GM18508 (cell line): ENCODE results near the gene SHFL.

Experiments
- ATAC-seq: cut with Tn5 transposase; IDR thresholded peaks from one replicate; pipeline ENCODE4 v1.9.1; 2021; ENCODE audit warnings: moderate number of reproducible peaks; ENCODE audit not compliant: insufficient read depth, unreplicated experiment

Gene SHFL

DNA sequence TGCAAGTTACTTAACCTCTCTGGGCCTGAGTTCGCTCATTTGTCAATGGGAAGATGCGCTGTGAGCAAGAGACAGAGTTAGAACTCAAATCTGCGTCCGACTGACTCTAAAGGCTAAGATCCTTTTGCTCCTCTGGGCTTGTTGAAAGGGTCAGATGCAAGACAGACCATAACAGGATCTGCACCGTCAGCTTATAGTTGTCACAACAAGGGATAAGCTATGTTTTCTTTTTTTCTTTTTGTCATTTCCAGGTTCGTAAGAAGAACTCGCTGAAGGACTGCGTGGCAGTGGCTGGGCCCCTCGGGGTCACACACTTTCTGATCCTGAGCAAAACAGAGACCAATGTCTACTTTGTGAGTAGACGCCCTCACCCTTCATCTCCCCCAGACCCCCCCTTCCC is 21.1 kb downstream of the SHFL start:
- ATAC-seq, result no peak

DNA sequence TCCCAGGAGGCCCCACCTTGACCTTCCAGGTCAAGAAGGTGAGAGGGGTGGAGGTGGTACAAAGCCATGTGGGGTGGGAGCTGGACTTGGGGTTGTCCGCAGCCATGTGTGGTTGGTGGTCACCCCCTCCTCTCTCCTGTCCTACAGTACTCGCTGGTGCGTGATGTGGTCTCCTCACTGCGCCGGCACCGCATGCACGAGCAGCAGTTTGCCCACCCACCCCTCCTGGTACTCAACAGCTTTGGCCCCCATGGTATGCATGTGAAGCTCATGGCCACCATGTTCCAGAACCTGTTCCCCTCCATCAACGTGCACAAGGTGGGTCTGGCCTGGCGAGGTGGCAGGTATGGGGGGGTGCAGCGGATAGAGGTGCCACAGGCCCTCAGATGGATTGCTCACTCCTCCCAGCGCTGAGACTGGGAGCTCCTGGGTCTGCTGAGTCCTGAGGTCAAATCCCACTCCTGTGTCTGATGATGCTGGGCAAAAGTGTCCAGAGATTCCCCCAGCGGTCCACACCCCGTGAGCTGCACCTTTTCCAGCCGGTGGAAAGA is 21.8 kb downstream of the SHFL start:
- ATAC-seq, result no peak

DNA sequence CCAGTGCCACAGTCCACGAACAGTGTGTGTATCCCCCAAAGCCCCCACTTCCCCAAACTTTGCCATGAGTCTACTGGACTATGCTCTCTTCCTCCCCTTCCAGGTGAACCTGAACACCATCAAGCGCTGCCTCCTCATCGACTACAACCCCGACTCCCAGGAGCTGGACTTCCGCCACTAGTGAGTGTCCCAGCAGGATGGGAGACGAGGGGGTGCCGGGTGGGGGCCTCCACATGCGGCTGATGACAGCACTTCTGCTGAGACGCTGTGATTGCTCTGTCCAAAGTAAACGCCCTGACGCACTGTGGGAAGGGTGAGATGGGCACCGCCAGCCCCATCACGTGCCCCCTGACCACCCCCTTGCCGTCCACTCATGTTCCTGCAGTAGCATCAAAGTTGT is 23.4 kb downstream of the SHFL start:
- no peak for ATAC-seq

DNA sequence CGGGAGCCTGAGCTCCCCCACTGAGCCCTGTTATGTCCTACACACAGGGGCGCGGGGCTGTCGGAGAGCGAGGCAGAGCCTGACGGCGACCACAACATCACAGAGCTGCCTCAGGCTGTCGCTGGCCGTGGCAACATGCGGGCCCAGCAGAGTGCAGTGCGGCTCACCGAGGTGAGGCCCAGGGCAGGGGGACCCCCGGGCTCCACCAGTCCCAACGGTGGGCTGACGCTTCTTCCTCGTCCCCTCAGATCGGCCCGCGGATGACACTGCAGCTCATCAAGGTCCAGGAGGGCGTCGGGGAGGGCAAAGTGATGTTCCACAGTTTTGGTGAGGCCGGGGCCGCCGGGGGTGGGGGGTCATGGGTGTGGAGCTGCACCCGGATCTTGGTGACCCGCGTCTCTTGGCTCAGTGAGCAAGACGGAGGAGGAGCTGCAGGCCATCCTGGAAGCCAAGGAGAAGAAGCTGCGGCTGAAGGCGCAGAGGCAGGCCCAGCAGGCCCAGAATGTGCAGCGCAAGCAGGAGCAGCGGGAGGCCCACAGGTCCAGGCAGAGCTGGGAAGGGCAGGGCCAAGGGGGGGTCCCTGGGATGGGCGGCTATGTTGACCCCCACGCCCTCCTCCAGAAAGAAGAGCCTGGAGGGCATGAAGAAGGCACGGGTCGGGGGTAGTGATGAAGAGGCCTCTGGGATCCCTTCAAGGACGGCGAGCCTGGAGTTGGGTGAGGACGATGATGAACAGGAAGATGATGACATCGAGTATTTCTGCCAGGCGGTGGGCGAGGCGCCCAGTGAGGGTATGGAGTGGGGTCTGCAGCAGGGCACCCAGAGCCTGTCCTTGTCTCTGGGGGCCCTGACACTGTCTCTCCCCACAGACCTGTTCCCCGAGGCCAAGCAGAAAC is 24.2 kb downstream of the SHFL start:
- ATAC-seq, result no peak

DNA sequence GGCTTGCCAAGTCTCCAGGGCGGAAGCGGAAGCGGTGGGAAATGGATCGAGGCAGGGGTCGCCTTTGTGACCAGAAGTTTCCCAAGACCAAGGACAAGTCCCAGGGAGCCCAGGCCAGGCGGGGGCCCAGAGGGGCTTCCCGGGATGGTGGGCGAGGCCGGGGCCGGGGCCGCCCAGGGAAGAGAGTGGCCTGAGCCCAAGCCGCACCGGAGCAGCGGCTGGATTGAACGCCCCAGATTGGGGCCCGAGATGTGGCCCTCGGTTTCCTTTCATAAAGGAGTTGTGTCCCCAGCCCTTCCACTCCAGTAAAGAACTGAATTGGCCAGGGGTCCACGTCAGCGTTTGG is 24.8 kb downstream of the SHFL start:
- ATAC-seq, result no peak

DNA sequence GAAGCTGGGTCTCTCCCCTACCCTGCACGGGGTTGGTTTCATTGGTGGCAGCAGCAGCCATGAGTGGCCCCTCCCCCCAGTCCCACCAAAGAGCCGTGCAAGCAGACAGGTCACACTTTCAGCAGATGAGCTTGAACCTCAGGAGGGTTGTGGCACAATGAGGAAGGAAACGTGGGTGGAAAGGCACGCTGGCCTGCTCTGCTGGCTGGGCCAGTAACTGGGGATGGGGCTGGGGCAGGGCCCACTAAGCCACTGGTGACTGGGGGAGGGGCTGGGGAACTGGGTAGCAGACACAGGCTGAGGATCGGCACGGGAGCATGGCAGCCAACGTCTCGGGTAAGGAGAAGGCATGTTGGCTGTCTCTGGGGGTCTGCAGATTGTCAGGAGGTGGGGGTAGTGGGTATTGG is 25.3 kb downstream of the SHFL start, which contains the start of gene P2RY11:
Gene P2RY11, plus strand, starts transcription at position 289 of the 407 bp plus-strand sequence. Its CDS starts 29 bp downstream, at position 318.
- ATAC-seq, result no peak

DNA sequence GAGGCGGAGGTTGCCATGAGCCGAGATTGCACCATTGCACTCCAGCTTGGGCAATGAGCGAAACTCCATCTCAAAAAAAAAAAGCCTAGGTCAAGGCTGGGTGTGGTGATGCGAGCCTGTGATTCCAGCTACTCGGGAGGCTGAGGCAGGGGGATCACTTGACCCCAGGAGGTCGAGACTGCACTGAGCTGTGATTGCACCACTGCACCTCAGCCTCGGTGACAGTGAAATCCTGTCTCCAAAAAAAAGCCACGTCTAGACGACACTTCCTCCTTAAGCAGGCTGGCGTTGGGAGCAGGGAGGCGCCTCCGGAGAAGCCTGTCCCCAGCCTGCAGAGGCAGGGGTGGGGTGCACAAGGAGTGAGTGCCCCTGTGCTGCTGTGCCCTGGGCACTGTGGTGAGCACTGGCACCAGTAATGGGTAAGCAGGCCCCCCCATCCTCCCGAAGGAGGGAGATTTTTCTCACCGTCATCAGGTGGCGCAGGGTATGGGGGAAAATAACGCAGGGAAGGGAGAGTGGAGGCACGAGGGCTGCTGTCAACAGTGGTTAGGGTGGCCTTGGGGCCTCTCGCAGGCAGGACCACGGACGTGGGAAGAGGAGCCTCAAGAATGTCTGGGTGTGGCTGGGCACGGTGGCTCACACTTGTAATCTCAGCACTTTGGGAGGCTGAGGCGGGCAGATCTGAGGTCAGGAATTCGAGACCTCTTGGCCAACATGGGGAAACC is 26.1 kb downstream of the SHFL start:
- ATAC-seq, result no peak

DNA sequence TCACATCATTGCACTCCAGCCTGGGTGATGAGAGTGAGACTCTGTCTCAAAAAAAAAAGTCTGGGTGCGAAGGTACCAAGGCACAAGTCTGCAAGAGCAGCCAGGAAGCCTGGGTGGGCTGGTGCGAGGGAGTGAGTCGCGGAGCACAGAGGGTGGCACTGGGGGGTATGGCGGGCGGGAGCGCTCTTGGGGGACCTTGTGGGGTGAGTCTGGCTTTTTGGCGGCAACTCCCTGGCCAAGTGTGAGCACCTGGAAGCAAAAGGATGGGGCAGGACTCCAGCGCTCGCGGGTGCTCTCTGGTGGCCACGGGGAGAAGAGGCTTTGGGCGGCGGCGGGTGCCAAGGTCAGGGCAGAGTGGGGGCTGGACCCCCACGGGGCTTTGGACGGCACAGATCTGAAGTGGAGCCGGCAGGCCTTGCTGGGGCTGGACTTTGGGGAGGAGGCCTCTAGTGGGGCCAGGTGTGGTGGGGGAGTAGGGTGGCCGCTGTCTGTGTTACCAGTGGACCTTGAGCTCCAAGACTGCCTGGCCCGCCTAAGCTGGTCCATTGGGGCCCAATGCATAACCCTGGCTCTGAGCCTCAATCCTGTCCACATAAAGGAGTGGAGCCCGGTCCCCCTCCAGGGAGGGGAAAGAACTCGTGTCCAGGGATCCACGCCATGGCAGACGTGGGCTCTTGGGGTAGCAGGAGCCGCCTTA is 26.9 kb downstream of the SHFL start:
- no peak for ATAC-seq

DNA sequence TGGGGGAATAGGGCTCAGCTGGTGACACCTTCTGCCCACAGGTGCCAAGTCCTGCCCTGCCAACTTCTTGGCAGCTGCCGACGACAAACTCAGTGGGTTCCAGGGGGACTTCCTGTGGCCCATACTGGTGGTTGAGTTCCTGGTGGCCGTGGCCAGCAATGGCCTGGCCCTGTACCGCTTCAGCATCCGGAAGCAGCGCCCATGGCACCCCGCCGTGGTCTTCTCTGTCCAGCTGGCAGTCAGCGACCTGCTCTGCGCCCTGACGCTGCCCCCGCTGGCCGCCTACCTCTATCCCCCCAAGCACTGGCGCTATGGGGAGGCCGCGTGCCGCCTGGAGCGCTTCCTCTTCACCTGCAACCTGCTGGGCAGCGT is 27.5 kb downstream of the SHFL start:
- no peak for ATAC-seq

DNA sequence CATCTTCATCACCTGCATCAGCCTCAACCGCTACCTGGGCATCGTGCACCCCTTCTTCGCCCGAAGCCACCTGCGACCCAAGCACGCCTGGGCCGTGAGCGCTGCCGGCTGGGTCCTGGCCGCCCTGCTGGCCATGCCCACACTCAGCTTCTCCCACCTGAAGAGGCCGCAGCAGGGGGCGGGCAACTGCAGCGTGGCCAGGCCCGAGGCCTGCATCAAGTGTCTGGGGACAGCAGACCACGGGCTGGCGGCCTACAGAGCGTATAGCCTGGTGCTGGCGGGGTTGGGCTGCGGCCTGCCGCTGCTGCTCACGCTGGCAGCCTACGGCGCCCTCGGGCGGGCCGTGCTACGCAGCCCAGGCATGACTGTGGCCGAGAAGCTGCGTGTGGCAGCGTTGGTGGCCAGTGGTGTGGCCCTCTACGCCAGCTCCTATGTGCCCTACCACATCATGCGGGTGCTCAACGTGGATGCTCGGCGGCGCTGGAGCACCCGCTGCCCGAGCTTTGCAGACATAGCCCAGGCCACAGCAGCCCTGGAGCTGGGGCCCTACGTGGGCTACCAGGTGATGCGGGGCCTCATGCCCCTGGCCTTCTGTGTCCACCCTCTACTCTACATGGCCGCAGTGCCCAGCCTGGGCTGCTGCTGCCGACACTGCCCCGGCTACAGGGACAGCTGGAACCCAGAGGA is 28.0 kb downstream of the SHFL start:
- no peak for ATAC-seq

DNA sequence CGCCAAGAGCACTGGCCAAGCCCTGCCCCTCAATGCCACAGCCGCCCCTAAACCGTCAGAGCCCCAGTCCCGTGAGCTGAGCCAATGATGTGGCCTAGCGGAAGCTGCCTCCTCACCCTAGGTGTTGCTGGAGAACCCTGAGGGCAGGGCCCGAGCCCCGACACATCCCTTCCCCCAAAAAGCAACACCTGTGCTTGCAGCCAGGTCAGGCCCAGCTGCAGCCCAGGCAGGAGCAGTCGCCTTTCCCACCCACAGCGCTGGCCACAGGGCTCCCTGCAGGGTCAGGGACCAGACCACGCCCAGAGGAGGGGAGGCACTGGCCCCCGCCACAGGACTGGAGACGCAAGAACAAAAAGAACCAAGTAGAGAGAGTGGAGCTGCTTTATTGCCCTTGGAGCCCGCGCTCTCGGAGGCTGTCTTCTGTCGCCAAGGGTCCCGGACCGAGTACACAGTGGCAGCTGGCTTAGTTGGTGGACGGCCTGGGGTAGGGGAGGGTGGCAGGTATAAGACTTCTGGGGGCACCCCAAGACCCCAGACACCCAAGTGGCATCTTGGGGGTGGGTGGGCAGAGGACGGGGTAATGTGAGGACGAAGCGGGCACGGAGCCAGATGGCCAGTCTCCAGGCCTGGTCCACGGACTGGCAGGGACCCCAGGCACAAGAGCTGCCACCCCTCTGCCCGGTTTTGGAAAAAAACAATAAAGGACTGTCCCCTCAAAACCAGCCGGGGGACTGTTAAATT is 28.7 kb downstream of the SHFL start:
- ATAC-seq, result no peak

DNA sequence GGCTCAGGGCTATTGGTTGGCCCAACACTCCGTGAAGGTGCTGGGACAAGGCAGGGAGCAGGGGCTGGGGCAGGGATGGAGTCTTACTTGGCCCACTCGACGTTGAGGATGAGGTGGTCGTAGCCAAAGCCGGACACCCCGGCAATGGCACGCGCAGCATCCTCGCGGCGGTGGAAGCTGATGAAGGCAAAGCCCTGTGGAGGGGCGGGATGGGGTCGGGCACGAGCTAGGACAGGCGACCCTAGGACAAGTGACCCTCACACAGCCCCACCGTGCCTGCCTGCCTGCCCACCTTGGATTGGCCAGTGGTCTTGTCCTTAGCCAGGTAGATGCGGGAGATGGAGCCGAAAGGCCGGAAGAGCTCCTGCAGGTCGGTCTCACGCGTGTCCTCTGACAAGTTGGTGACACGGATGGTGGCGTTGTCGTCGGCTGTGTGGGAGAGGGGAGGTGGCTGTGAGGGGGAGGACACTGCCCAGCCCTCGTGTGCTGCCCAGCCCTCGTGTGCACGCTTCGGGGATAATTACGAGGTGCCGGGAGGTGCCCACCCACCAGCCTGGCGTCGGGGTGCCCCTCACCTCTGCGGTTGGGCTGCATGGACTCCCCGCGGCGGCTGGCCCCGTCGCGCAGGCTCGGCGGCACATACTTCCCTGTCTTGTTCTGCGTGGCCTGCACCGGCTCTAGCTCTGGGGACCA is 29.4 kb downstream of the SHFL start:
- no peak for ATAC-seq

DNA sequence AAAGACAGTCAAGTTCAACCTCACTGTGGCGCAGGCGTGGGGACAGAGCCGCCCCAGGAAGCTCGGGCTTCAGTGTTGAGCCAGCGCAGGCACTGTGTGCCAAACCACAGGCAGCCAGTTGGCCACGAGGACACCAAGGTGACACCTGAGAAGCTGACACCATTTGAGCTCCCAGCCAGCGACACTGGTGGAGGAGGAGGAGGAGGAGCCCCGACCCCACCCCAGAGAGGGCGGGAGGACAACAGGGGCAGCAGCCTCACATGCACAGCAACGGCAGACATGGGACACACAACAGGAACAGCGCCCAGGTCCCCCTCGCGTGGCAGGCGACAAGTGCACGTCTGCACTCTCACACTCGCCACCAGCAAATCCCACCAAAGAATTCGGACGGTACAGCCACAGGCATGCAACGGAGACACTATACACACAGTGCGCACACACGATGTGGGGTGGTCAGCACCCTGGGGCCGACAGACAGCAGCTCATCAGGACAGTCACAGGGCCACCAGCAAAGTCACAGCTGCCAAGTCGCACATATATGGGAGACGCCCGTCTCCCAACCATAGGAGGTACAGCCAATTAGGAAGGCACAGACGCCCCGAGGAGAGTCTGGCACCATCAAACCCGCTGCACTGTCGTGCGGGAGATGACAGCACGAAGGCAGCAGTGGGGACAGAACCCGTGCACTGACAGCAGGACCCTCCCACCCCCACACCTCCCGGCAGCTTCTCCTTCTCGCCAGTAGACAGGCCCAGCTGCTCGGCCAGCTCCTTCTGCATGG is 30.2 kb downstream of the SHFL start:
- no peak for ATAC-seq

DNA sequence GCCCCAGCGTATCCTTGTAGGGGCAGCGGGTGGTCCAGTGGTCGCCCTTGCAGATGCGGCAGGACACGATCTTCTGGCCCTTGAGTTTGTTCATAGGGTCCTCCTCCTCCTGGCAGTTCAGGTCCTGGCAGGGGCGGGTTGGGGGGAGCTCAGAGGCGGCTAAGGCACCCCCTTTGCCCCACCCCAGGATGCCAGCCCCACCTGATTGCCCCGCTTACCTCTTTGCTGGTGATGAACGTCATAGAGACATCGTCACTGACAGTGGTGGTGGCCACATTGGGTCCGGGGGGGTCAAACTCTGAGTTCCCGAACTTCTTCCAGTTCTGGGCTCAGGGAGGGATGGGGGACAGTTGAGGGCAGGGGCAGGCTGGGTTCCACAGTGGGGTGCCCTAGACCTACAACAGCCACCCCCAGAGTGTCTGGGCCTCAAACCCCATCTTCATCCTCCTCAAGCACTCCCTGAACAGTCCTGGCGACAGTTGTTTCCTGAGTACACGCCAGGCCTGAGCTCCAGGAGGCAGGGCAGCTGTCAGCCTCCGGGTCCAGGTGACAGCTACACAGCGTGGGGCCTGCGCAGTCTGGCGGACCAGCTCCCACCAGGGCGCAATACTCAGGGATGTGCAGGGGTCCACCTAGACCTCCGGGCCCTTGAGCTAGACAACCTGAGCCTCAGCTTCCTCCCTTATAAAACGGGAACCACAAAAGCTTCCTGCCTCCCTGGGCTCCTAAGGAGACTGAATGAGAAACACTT is 30.9 kb downstream of the SHFL start:
- no peak for ATAC-seq

DNA sequence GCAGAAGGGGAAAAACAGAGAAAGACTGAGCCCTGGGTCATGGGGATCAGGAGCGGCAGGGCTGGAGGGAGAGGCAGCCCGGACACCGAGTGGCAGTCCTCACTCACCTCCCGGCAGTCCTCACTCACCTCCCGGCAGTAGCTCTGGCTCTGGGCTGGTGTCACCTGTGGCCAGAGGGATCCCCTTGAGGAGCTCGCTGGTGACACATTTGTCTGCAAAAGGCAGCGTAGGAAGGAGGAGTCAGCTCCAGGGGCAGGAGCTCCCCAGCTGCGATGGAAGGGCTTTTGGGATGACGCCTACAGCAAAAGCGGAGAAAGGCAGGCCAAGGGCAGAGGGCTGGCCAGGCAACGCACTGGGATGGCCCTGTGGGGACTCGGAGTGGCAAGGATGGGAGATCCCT is 32.8 kb downstream of the SHFL start:
- ATAC-seq, result no peak

DNA sequence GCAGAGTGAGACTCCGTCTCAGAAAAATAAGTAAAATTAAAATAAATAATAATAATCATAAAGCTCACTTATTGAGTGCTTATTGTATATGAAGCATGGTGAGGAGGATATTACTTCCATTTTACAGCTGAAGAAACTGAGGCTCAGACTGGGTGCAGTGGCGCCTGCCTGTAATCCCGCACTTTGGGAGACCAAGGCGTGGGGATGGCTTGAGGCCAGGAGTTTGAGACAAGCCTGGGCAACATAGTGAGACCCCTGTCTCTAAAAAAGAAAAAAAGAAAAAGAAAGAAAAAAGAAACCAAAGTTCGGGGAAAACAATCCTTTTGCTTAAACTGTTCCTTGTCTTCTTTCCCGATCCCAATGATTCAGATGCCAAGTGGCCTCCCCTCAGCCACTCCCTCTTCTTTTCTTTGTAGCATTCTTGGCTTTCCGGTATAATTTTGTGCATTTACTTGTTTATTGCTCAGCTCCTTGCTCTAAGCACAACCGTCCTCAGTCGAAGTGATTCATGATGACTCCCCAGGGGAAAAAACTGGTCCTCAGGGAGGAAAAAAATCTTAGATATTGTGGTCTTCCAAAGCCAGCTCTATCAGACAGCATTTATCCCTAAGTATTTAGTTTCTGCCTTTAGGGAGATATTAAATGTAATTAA is 34.5 kb downstream of the SHFL start:
- ATAC-seq, result no peak

DNA sequence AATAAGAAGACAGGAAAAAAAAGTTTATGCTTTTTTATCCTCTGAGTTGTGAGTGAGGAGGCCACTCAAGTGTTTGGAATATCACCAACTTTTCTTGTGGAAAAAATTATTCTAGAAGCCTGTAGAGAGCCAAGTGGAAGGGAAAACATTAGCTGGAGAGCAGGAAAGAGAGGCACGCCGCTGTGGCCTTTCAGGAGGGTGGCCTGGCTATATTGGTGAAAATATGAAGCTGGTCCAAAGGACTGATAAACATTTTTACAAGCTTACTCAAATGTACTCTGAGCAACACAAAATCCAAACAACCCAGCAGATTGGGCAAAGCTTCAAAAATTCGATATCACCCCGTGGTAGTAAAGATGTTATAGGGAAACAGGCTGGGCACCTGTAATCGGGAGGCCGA is 35.9 kb downstream of the SHFL start:
- ATAC-seq, result no peak
